ENCODE results near the gene PAWR. TPM values are rescaled to one million over a fixed set of nuclear protein-coding genes. Genes with fewer than 3 reads are reported as not detected.
A peak's percentile ranks its signal among the peaks of the same experiment; 100 is the strongest.
"Not testable (repeated sequence)": the region's sequence is repeated elsewhere in the genome, so short reads cannot be mapped to it uniquely, and the experiment has no call there.

The PAWR gene
- total and polyA plus RNA-seq, 2 donors (not counting 1 experiment from before 2014, with no cell fraction given), result 6.5 to 16.0 TPM

- no peaks in the 10 kb centered on the region for H3K4me1 ChIP-seq (ENCODE audit: control insufficient read depth, extremely low read depth, insufficient read depth, low read length)
- H3K27me3 ChIP-seq (ENCODE audit: control insufficient read depth, insufficient read depth, low read length), result no peaks in the 10 kb centered on the region
- no peaks in the 10 kb centered on the region for H4K20me1 ChIP-seq (ENCODE audit: control insufficient read depth, extremely low read depth, insufficient read depth, low read length)
- no peak overlapping the region for H3K9ac ChIP-seq (ENCODE audit: insufficient read depth, low read length)
- no peaks in the 10 kb centered on the region for H3K36me3 ChIP-seq (ENCODE audit: control insufficient read depth, insufficient read depth, low read length)
- H3K27ac ChIP-seq (ENCODE audit: insufficient read depth, low read length), result no peak overlapping the region
- no peaks in the 10 kb centered on the region for H3K79me2 ChIP-seq (ENCODE audit: control insufficient read depth, insufficient read depth, low read length)
- no peak for TF ChIP-seq EZH2 (IDR thresholded peaks at IDR 0.05; ENCODE audit: low read length, missing control alignments)
- no peak for TF ChIP-seq CTCF (conservative IDR thresholded peaks at IDR 0.05 in 1 of 2, IDR thresholded peaks at IDR 0.05 in 1 of 2; ENCODE audit: low read depth in 1 of 2, low read length in 2 of 2)
- no peak overlapping the region for H3K4me2 ChIP-seq (ENCODE audit: extremely low read depth, insufficient read depth, low read length)
- no peak overlapping the region for H2AFZ ChIP-seq (ENCODE audit: low read length)
- no peak overlapping the region for H3K4me3 ChIP-seq (replicated peaks in 1 of 4; ENCODE audit: control extremely low read depth in 1 of 4, insufficient read depth in 1 of 4, low read depth in 3 of 4, low read length in 4 of 4)
- peak in 1 of 2 donors; percentile 49 for DNase-seq (ENCODE audit: low read depth in 2 of 2)
- no peaks in the 10 kb centered on the region for H3K9me3 ChIP-seq (ENCODE audit: control insufficient read depth, insufficient read depth, low read depth, low read length)
These were observed 124.2 kb downstream of the PAWR start for GRCh38 chr12:79566452-79567174.

- DNase-seq (ENCODE audit: low read depth in 2 of 2); H3K4me3 ChIP-seq (replicated peaks in 1 of 4; ENCODE audit: control extremely low read depth in 1 of 4, insufficient read depth in 1 of 4, low read depth in 3 of 4, low read length in 4 of 4); H3K4me2 ChIP-seq (ENCODE audit: extremely low read depth, insufficient read depth, low read length); H3K27me3 ChIP-seq (ENCODE audit: control insufficient read depth, insufficient read depth, low read length); H3K79me2 ChIP-seq (ENCODE audit: control insufficient read depth, insufficient read depth, low read length); H3K27ac ChIP-seq (ENCODE audit: insufficient read depth, low read length); H3K4me1 ChIP-seq (ENCODE audit: control insufficient read depth, extremely low read depth, insufficient read depth, low read length); H3K9ac ChIP-seq (ENCODE audit: insufficient read depth, low read length); H2AFZ ChIP-seq (ENCODE audit: low read length); H3K36me3 ChIP-seq (ENCODE audit: control insufficient read depth, insufficient read depth, low read length); H4K20me1 ChIP-seq (ENCODE audit: control insufficient read depth, extremely low read depth, insufficient read depth, low read length); H3K9me3 ChIP-seq (ENCODE audit: control insufficient read depth, insufficient read depth, low read depth, low read length): not testable (repeated sequence)
These were observed 125.9 kb downstream of the PAWR start for GRCh38 chr12:79564727-79565350.

GRCh38 chr12:79563021-79563740 is 127.6 kb downstream of the PAWR start:
- Histone ChIP-seq H3K79me2 (ENCODE audit: control insufficient read depth, insufficient read depth, low read length) (no peaks in the 10 kb centered on the region), H3K9ac (ENCODE audit: insufficient read depth, low read length) (no peak overlapping the region), H2AFZ (ENCODE audit: low read length) (no peak overlapping the region), H3K27ac (ENCODE audit: insufficient read depth, low read length) (no peak overlapping the region), H3K4me3 (replicated peaks in 1 of 4; ENCODE audit: control extremely low read depth in 1 of 4, insufficient read depth in 1 of 4, low read depth in 3 of 4, low read length in 4 of 4) (no peak overlapping the region), H3K4me1 (ENCODE audit: control insufficient read depth, extremely low read depth, insufficient read depth, low read length) (no peaks in the 10 kb centered on the region), H3K4me2 (ENCODE audit: extremely low read depth, insufficient read depth, low read length) (no peak overlapping the region), H3K36me3 (ENCODE audit: control insufficient read depth, insufficient read depth, low read length) (no peaks in the 10 kb centered on the region), H4K20me1 (ENCODE audit: control insufficient read depth, extremely low read depth, insufficient read depth, low read length) (no peaks in the 10 kb centered on the region), H3K9me3 (ENCODE audit: control insufficient read depth, insufficient read depth, low read depth, low read length) (no peaks in the 10 kb centered on the region), H3K27me3 (ENCODE audit: control insufficient read depth, insufficient read depth, low read length) (no peaks in the 10 kb centered on the region)
- no peak for DNase-seq (ENCODE audit: low read depth in 2 of 2)
- TF ChIP-seq CTCF (conservative IDR thresholded peaks at IDR 0.05 in 1 of 2, IDR thresholded peaks at IDR 0.05 in 1 of 2; ENCODE audit: low read depth in 1 of 2, low read length in 2 of 2) (no peak), EZH2 (IDR thresholded peaks at IDR 0.05; ENCODE audit: low read length, missing control alignments) (no peak)

Measured in fibroblast of lung (primary cell).